OCI-LY7 (cell line): ENCODE results near the gene HRNR. TPM values are rescaled to one million over a fixed set of nuclear protein-coding genes. Genes with fewer than 3 reads are reported as not detected.
"Not testable (repeated sequence)": the region's sequence is repeated elsewhere in the genome, so short reads cannot be mapped to it uniquely, and the experiment has no call there.

Source experiments
- Bru-seq: library from RNA; stranded (reverse); fragments of 400-500 nt; gene quantifications from one replicate; lab custom pipeline; 2021; lab: Mats Ljungman, UMichigan
- BruChase-seq, 2 experiments: library from RNA; stranded (reverse); fragments of 400-500 nt; gene quantifications; one replicate each; lab custom pipeline; 2021; lab: Mats Ljungman, UMichigan
- BruUV-seq: library from RNA; stranded (reverse); fragments of 400-500 nt; replicated peaks from 2 replicates; lab custom pipeline; 2021; lab: Mats Ljungman, UMichigan
- CTCF ChIA-PET: fragments of 300-600 bp; sonication (Branson Sonifier 250); formaldehyde crosslinking; loops from one replicate; lab custom pipeline; 2022; ENCODE audit warnings: antibody characterized with exemption; ENCODE audit not compliant: unreplicated experiment; lab: Charles Lee
- POLR2A ChIA-PET: fragments of 300-600 bp; sonication (Branson Sonifier 250); formaldehyde crosslinking; loops from one replicate; lab custom pipeline; 2022; ENCODE audit warnings: antibody characterized with exemption; lab: Charles Lee
- DNase-seq: peaks from one replicate; pipeline ENCODE4 v3.0.0-alpha.2; 2015; ENCODE audit warnings: low spot score
- H2AFZ ChIP-seq: fragments of 200-600 bp; sonication (generic), shearing (Covaris generic); 2 replicates; pipeline ENCODE4 v1.6.1; 2014; ENCODE audit warnings: mild to moderate bottlenecking, antibody characterized with exemption, low read length, moderate library complexity
- H3K27ac ChIP-seq: fragments of 200-600 bp; sonication (generic); 2 replicates; pipeline ENCODE4 v1.5.1; 2014; ENCODE audit warnings: mixed run types, low read depth, mild to moderate bottlenecking, moderate library complexity, low read length, inconsistent platforms; ENCODE audit not compliant: poor library complexity, severe bottlenecking
- H3K36me3 ChIP-seq: fragments of 200-600 bp; sonication (generic); 2 replicates; pipeline ENCODE4 v1.6.1; 2014; ENCODE audit warnings: mild to moderate bottlenecking, antibody characterized with exemption, low read length, moderate library complexity, mixed read lengths; ENCODE audit not compliant: insufficient read depth
- H3K4me1 ChIP-seq: fragments of 200-600 bp; sonication (generic); 2 replicates; pipeline ENCODE4 v1.5.1; 2014; ENCODE audit warnings: mild to moderate bottlenecking, low read length; ENCODE audit not compliant: insufficient read depth, poor library complexity, severe bottlenecking
- H3K4me2 ChIP-seq: fragments of 200-600 bp; sonication (generic); 2 replicates; pipeline ENCODE4 v1.6.1; 2014; ENCODE audit warnings: mild to moderate bottlenecking, low read length
- H3K4me3 ChIP-seq: fragments of 200-600 bp; sonication (generic); 2 replicates; pipeline ENCODE4 v1.5.1; 2014; ENCODE audit warnings: mild to moderate bottlenecking, low read depth, low read length; ENCODE audit not compliant: poor library complexity, severe bottlenecking
- H3K79me2 ChIP-seq: fragments of 200-600 bp; sonication (generic); 2 replicates; pipeline ENCODE4 v1.6.1; 2016; ENCODE audit warnings: low read depth, mild to moderate bottlenecking, low read length, moderate library complexity, mixed read lengths; ENCODE audit not compliant: insufficient read depth
- H3K9me2 ChIP-seq: fragments of 200-600 bp; sonication (generic); 2 replicates; pipeline ENCODE4 v1.6.1; 2016; ENCODE audit warnings: mild to moderate bottlenecking, low read length, mixed read lengths; ENCODE audit not compliant: insufficient read depth
- H3K9me3 ChIP-seq: fragments of 200-600 bp; sonication (generic); 2 replicates; pipeline ENCODE4 v1.6.1; 2014; ENCODE audit warnings: mild to moderate bottlenecking, mixed run types, low read length, mixed read lengths
- H4K20me1 ChIP-seq: fragments of 200-600 bp; sonication (generic); 2 replicates; pipeline ENCODE4 v1.6.1; 2014; ENCODE audit warnings: mild to moderate bottlenecking, antibody characterized with exemption, low read length, moderate library complexity, mixed read lengths; ENCODE audit not compliant: insufficient read depth
- CTCF ChIP-seq: fragments of 200-600 bp; sonication (generic); conservative IDR thresholded peaks from 2 replicates; pipeline ENCODE4 v1.5.1; 2014; ENCODE audit warnings: mild to moderate bottlenecking, antibody characterized with exemption, low read length, moderate library complexity, mixed read lengths
- EZH2phosphoT487 ChIP-seq: fragments of 200-600 bp; sonication (generic); IDR thresholded peaks from 2 replicates; pipeline ENCODE4 v1.6.1; 2018; ENCODE audit warnings: low read depth, borderline replicate concordance, mild to moderate bottlenecking, mixed run types, antibody characterized with exemption, low read length, moderate library complexity, mixed read lengths
- intact Hi-C: fragments of 100-400 bp; cut with micrococcal nuclease; formaldehyde crosslinking; loops from one replicate; pipeline ENCODE4 v1.10.0; 2022; ENCODE audit not compliant: unreplicated experiment
- long read RNA-seq: library from polyadenylated mRNA; stranded (forward); transcript quantifications from one replicate; pipeline ENCODE4 v2.0.0, GENCODE V29; 2022
- total RNA-seq, 2 experiments: library from RNA; depleted of rRNA in 1 of 2; stranded (reverse); fragments of >200 nt in 1 of 2; shearing (Covaris generic) in 1 of 2; gene quantifications; 2 replicates each; pipeline ENCODE4 v1.2.3, GENCODE V29; 2014 to 2022

Gene HRNR
- total RNA-seq (2014; rRNA removed; shearing (Covaris generic)) (not detected in 2 replicates), total RNA-seq (2022) (not detected in 2 replicates), Bru-seq, nascent RNA (not detected), BruChase-seq, experiment 1, labeled RNA remaining after a 6-hour chase (not detected), BruChase-seq, experiment 2, labeled RNA remaining after a 2-hour chase (not detected)
- long read RNA-seq = 0 reads

DNA sequence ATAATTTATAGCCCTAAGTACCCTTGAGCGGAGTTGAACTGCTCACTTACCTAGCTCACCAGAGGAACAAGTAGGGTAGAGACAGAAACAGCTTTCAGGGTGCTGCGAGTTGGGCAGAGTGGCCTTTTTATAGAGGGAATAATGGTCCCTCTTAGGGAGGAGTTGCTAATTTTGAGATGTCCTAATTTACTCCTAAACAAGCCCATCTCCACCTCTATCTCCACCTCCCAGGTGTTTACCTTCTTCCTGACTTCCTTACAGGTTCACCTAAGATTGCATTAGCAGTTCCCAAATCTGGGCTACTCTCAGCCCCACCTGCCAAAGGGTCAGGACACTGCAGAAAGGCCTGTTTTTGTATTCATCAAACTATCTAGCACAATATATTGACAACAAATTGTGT lies at the start of gene HRNR:
Gene HRNR, minus strand, starts transcription at position 101 of the 400 bp plus-strand sequence. CDS start 940 bp downstream, outside the sequence.
- Histone ChIP-seq H3K4me1 (no peaks in the 10 kb centered on the region), H4K20me1 (no peaks in the 10 kb centered on the region), H2AFZ (no peak within 1 kb of the TSS), H3K36me3 (no peaks in the 10 kb centered on the region), H3K79me2 (no peaks in the 10 kb centered on the region), H3K4me2 (no peak within 1 kb of the TSS), H3K9me3 (no peaks in the 10 kb centered on the region), H3K4me3 (no peak within 1 kb of the TSS), H3K9me2 (no peaks in the 10 kb centered on the region), H3K27ac (no peak within 1 kb of the TSS)
- BruUV-seq = no TSS peak
- intact Hi-C loops = no loop called here
- DNase-seq = no peak
- ChIA-PET POLR2A (interaction anchor here (0.8 kb wide), 1 partner anchor 27 kb away, joined by 3 read pairs; no protein-coding TSS in a partner anchor), CTCF (no interaction called here)
- TF ChIP-seq EZH2phosphoT487 (no peak), CTCF (no peak)

- POLR2A ChIA-PET, BruUV-seq: not testable (repeated sequence)
Observed at GRCh38 chr1:152256394-152256793, 32.4 kb upstream of the HRNR start.

GRCh38 chr1:152252157-152252556 lies 28.2 kb upstream of the HRNR start:
- Histone ChIP-seq H3K36me3 (no peaks in the 10 kb centered on the region), H3K9me3 (no peaks in the 10 kb centered on the region), H3K27ac (no peak overlapping the region), H3K4me3 (no peak overlapping the region), H4K20me1 (no peaks in the 10 kb centered on the region), H3K79me2 (no peaks in the 10 kb centered on the region), H2AFZ (no peak overlapping the region), H3K9me2 (no peaks in the 10 kb centered on the region), H3K4me1 (no peaks in the 10 kb centered on the region), H3K4me2 (no peak overlapping the region)
- no TSS peak for BruUV-seq
- TF ChIP-seq EZH2phosphoT487 = no peak
- ChIA-PET POLR2A (no interaction called here), CTCF (no interaction called here)
- no peak for DNase-seq
- intact Hi-C loops = no loop called here

More at GRCh38 chr1:152256394-152256793, 32.4 kb upstream of the HRNR start:
- H3K4me2 ChIP-seq, DNase-seq, H2AFZ ChIP-seq, intact Hi-C loops, H4K20me1 ChIP-seq, H3K4me1 ChIP-seq, H3K9me2 ChIP-seq, H3K79me2 ChIP-seq, H3K4me3 ChIP-seq, H3K36me3 ChIP-seq, CTCF ChIA-PET, H3K27ac ChIP-seq, H3K9me3 ChIP-seq: not testable (repeated sequence)
